Activated gamma-delta T cell treated with Interleukin-2 at 50 U/mL for 16 hours (primary cell): Measurements from ENCODE around the gene MAPKAP1.

Experiments
- DNase-seq: peaks from one replicate; pipeline ENCODE4 v3.0.0-alpha.2; 2020

Gene MAPKAP1

DNA sequence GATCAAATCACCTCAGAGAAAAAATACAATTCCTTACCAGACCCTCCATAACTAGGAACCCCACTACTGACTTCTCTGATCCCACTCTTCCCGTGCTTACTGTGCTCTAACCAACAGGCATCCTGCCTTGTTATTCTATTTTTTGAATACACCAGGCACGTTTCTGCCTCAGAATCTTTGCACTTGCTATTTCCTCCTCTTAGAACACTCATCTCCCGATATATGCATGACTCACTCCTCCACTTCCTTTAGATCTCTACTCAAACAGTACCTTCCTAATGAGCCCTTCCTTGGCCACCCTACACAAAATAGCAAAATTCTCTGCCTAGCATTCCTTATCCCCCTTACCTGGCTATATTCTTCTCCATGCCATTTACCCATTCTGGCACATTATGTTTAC lies 43.9 kb downstream of the MAPKAP1 start:
- no peak for DNase-seq

DNA sequence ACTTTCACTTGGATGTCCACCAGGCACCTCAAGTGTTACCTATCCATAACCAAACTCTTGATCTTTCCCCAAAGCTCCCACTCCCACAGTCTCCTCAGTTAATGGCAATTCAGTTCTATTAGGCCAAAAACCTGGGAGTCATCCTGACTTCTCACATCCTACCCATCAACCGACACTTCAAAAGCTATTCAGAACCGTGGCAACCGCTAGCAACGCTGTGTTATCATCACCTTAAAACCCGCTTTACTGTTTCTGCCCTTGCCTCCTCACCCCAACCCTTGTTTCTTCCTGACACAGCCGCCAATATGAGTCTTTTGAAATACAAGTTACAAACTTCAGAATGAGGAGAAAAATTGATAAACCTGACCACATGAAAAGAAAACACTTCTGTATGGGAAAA lies 46.5 kb downstream of the MAPKAP1 start:
- DNase-seq: no peak

DNA sequence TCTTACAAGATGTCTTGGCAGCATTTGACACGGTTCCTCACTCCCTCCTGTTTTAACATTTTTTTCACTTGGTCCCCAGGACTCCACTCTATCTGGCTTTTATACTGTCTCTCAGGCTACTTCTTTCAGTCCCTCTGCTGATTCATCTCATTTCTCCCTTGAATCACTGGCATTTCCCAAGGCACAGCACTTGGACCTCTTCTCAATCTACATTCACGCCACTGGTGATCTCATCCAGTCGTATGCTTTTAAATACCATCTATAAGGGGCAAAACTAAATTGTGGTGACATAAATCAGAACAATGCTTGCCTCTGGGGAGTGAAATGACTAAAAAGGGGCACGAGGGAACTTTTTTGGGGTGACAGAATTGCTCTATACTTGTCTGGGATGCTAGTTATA lies 47.1 kb downstream of the MAPKAP1 start:
- DNase-seq: no peak

- no peak for DNase-seq
Observed at GRCh38 chr9:125659201-125659840, 47.7 kb downstream of the MAPKAP1 start.

DNA sequence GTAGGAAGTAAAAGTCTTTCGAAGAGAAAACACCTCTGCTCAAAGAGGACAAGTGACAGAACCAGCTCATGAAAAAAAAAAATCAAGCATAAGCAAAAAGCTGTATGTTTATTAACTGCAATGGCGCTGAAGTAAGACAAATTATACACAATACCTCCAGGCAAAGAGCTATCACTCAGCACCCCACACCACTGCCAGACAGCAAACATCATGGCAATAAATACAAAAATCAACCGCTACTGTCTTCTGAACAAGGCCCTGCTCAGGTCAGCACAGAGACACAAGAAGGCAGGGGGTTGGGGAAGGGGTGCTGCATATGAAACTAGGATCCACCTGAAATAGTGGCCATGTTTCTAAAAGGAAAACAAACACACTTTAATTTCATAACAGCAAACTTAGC lies 50.4 kb downstream of the MAPKAP1 start:
- DNase-seq: no peak

GRCh38 chr9:125655691-125656410 lies 51.2 kb downstream of the MAPKAP1 start:
- DNase-seq: no peak

DNA sequence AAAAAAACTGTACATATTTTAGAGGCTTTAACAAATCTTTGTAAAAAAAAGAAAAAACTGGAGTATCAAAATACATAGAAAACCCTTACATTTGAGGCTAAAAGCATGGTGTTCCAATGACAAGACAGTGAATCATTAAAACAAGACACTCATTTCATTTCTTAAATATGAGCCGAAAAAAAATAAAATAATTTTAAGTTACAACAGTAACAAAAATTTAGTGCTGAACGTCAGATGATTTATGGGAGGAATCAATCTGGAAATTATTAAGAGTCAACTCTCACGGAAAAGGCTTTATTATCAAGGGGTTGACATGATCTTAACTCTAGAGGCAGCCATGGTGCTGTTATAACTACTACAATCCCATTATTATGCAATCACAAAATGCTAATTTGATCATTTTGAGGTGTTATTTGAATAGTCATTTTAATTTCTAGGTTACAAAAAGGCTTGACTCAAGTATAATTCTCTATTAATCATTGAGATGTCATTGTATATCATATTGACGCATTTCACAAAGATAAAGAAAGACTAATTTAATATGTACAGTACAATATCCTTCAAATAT lies 51.9 kb downstream of the MAPKAP1 start:
- no peak for DNase-seq

DNA sequence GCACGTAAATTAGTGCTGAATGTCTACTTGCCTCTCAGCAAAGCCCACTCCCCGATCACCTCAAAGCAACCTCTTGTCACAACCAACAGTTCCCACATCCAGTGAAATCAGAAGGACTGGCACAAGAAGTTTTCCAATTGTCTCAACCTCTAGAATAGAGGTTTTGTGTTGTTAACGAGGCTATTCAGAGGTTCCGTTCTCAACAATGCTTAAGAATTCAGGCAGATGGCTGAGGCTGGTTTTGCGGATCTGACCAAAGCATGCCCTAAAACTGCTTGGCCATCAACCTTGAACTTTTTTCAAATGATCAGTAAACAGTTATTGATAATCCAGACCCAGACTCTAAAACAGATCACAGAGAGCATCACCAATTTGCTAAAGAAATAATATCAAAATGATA lies 52.9 kb downstream of the MAPKAP1 start:
- no peak for DNase-seq

- no peak for DNase-seq
Observed at GRCh38 chr9:125653325-125653724, 53.7 kb downstream of the MAPKAP1 start.

DNA sequence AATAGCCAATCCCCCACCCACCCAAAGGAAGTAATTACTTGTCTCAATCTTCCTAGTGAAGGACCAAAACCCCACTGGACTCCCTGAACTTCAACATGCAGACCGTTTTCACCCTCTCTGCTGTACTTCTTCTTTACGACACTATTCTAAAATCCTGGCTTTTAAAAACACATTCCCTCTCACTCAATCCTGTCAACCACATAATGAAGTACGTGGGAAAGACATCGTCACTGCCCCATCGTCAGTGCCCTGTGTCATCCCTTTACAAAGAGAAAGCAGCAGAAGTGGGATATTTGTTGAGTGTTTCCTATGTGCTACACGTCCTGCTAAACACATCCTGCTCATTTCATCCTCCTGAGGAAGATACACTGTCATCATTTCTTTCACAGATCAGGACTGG lies 54.2 kb downstream of the MAPKAP1 start:
- DNase-seq: no peak

DNA sequence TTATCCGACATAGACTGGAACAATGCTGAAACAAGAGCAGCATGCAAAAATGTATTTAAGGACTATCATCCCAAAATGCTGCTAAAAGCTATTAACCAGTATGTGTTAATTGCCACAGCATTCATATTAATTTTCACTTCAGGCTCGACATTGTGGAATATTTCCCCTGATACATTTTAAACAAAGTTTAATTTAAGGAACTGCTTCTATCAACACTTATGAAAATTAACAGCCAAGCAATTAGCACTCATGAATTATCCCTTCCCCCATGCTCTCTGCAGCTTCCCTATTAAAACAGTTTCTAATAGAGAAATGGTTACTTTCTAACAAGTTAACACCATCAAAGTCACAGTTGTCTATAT lies 54.8 kb downstream of the MAPKAP1 start:
- no peak for DNase-seq

- no peak for DNase-seq
Observed at GRCh38 chr9:125651576-125652232, 55.3 kb downstream of the MAPKAP1 start.

DNA sequence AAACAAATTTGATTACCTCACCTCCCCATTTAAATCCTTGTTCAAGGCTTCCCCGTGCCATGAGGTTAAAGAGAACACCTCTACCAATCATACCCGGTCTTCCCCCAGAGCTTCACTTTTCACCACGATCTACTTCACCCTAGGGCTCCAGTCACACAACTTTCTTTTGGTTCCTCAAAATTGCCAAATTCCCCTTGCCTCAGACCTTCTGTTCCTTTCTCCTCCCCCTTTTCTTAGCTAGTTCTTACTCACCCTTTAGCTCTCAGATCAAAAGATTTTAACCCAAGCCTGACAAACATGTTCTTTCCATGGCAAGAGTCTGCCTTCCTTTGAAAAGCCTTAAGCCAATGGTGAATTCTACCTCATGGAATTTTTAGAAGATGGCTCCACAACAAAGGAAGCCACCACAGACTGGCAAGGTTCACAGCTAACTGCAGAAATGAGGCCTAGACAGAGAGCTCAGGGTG lies 56.7 kb downstream of the MAPKAP1 start:
- DNase-seq: no peak

DNA sequence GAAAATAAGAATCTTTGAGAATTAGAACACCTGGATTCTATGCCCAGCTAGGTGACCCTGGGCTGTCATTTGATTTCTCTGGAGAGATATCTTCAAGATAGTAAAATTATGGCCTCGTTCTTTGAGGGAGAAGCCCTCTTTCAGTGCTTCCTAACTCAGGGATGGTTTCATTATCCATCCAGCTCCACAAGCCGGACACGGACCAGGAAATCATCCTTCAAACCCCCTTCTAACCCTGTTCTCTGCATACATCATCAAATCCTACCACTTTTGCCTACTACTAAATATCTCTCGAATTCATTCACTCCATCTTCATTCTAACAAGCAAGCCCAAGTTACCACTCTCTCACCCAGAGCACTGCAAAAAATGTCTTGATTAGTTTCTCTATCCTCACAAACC lies 57.2 kb downstream of the MAPKAP1 start:
- no peak for DNase-seq

DNA sequence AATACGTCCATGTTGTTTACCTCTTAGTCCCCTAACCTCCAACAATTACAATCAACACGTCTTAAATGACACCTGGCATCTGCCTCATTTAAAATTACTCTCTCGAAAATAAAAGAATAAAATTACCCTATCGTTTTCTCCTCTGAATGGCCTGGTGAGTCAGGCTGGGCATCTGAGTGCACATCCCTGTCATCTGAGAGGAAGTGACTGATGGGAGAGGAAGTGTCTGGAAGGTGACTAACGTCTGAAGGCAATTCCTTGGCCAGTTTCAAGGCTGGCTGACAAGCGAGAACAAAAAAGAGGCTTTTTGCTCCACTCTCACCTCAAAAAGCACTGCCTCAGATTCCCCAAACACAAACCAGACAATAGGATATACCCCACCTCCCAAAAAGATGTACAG lies 57.7 kb downstream of the MAPKAP1 start:
- no peak for DNase-seq

DNA sequence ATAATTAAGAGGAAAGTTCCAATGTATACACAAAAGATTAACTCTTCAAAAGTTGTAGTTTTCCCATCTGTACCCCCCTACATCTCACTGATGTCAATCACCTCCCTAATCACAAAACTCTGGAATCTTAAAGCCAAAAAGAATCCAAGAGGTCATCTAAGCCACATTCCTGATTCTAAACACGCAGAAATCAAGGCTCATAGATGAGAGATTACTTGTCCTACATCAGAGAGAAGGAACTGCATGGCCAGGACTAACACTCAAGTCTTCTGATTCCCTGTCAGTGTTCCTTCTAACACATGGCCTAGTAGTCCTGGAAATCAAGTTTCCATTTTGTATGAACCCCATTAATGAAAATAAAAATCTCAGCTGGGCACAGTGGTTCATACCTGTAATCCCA lies 58.7 kb downstream of the MAPKAP1 start:
- no peak for DNase-seq

GRCh38 chr9:125646621-125647100 lies 60.3 kb downstream of the MAPKAP1 start:
- DNase-seq: no peak

- DNase-seq: no peak
Observed at GRCh38 chr9:125646217-125646616, 60.8 kb downstream of the MAPKAP1 start.

DNA sequence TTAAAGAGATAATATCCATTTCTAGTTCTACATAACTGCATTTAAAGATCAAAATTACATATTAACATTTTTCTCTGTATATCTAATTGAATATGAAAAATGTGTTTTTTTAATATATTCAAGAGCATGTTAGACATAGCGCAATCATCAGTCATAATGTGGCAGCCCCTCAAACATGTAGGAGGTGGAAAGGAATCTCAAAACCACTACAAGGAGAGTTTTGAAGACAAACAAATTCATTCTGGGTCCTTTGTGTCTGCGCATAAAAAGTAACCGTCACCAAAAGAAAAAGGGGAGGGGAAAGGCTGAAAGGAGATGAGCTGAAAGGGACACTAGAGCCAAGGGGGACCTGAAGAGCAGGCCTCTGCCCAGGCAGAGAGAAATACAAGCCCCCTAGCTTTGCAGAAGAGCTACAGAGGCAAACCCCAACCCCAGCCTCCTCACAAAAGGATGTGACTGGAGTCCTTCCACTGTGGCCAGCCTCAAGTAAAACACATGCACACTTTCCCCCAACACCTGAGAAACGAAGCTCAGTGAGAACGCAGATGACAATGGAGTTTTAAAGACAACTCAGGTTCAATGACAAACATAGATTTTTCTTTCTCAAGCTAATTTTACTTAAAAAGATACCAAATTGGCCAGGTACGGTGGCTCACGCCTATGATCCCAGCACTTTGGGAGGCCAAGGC lies 62.0 kb downstream of the MAPKAP1 start:
- no peak for DNase-seq

DNA sequence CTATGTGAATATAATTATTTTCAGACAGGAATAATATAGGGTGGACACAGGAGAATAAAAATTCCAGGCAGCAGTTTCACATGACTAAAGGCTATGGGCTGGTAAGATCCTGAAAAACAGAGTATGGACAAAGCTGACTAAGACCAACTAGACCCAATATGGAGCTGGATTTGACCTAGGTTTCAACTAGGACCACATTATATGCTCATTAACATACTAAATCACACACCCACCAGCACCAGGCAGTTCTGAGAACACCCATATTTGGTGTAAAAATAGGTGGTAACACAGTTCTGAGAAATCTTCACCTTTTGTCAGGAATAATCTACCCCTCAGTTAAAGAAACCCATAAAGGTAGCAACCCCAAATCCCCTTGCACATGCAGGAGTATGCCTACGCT lies 64.7 kb downstream of the MAPKAP1 start:
- DNase-seq: no peak

- DNase-seq: no peak
Observed at GRCh38 chr9:125639057-125639456, 68.0 kb downstream of the MAPKAP1 start.

- no peak for DNase-seq
Observed at GRCh38 chr9:125638239-125639045, 68.6 kb downstream of the MAPKAP1 start.
